ENCODE data around the gene RNASET2. TPM values are rescaled to one million over a fixed set of nuclear protein-coding genes. Genes with fewer than 3 reads are reported as not detected.
"Not testable (repeated sequence)": the region's sequence is repeated elsewhere in the genome, so short reads cannot be mapped to it uniquely, and the experiment has no call there.

The RNASET2 gene
- total RNA-seq, 1 donor from 2014 or later: 28.9 TPM

DNA sequence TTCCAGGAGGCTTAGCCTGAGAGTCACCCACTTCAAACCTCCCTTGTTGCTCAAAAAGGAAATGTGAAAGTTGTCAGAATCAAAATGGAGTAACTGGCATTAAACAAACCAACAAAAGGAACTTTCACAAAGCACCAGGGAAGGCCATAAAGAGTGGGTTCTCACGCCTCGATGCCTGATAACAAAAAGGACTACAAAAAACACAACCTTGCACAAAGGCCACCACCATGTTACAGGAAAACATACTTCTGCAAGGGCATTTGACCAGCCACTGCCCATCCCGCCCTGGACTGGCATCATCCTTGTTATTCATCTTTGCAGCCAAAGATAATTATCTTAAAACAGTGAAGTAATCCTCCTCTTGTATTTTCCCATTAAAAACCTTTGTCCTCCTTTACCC, 34.8 kb downstream of the RNASET2 start:
- Mint-ChIP-seq H3K4me3 (no peak overlapping the region), H3K27me3 (ENCODE audit: insufficient read depth, low read depth) (peaks cover 2% of the 10 kb centered on the region), H3K27ac (no peak overlapping the region), H3K4me1 (peaks cover 13% of the 10 kb centered on the region), H3K9me3 (peaks cover 14% of the 10 kb centered on the region), H3K36me3 (peaks cover 7% of the 10 kb centered on the region)
- DNase-seq (ENCODE audit: low spot score): peak; percentile 44
- no peaks in the 10 kb centered on the region for H4K20me1 ChIP-seq (ENCODE audit: low read depth)
- H2AFZ ChIP-seq (replicated peaks): no peak overlapping the region
- H3F3A ChIP-seq (ENCODE audit: low read depth): no peaks in the 10 kb centered on the region
- TF ChIP-seq EZH2 (IDR thresholded peaks at IDR 0.05) (no peak), EZH2phosphoT487 (IDR thresholded peaks at IDR 0.05) (no peak)
- TF ChIP-seq, protein P1, sequence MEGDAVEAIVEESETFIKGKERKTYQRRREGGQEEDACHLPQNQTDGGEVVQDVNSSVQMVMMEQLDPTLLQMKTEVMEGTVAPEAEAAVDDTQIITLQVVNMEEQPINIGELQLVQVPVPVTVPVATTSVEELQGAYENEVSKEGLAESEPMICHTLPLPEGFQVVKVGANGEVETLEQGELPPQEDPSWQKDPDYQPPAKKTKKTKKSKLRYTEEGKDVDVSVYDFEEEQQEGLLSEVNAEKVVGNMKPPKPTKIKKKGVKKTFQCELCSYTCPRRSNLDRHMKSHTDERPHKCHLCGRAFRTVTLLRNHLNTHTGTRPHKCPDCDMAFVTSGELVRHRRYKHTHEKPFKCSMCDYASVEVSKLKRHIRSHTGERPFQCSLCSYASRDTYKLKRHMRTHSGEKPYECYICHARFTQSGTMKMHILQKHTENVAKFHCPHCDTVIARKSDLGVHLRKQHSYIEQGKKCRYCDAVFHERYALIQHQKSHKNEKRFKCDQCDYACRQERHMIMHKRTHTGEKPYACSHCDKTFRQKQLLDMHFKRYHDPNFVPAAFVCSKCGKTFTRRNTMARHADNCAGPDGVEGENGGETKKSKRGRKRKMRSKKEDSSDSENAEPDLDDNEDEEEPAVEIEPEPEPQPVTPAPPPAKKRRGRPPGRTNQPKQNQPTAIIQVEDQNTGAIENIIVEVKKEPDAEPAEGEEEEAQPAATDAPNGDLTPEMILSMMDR (IDR thresholded peaks at IDR 0.05): no peak
- H3K4me2 ChIP-seq: no peak overlapping the region
- no peaks in the 10 kb centered on the region for H3K36me3 ChIP-seq
- no peak overlapping the region for H3K9ac ChIP-seq
- peaks cover 9% of the 10 kb centered on the region for H3K9me3 ChIP-seq (ENCODE audit: low read depth)
- H3K27ac ChIP-seq: no peak overlapping the region
- no peaks in the 10 kb centered on the region for H3K27me3 ChIP-seq
- H3K4me3 ChIP-seq: no peak overlapping the region
- H3K79me2 ChIP-seq (ENCODE audit: low read depth): no peaks in the 10 kb centered on the region
- H3K4me1 ChIP-seq: peaks cover 8% of the 10 kb centered on the region

DNA sequence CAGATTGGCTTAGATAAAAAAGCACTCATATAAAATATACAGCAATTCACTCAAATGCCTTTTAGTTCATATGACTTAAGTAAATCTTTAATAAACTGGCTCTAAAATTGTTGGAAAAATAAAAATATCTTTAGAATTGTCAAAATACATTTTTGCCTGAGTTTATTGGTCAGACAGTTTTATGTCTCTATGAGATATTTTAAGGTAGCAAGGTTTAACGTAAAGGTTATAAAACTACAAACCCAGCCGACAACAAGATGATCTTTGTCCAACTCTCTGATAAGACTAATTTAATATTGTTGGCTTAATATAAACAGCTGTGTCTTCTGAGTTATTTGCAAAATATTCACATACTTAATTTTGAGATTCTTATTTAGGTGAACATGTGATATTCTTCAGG, 39.5 kb downstream of the RNASET2 start:
- Histone ChIP-seq H3K9me3 (ENCODE audit: low read depth) (peaks cover 9% of the 10 kb centered on the region), H3K79me2 (ENCODE audit: low read depth) (no peaks in the 10 kb centered on the region), H4K20me1 (ENCODE audit: low read depth) (no peaks in the 10 kb centered on the region), H3K9ac (no peak overlapping the region), H3K27ac (no peak overlapping the region), H3K4me2 (no peak overlapping the region), H3K36me3 (no peaks in the 10 kb centered on the region), H3K4me1 (peaks cover 23% of the 10 kb centered on the region), H2AFZ (replicated peaks) (no peak overlapping the region), H3K27me3 (no peaks in the 10 kb centered on the region), H3K4me3 (no peak overlapping the region), H3F3A (ENCODE audit: low read depth) (peaks cover 3% of the 10 kb centered on the region)
- Mint-ChIP-seq H3K27ac (no peak overlapping the region), H3K4me1 (peaks cover 32% of the 10 kb centered on the region), H3K4me3 (no peak overlapping the region), H3K36me3 (peaks cover 9% of the 10 kb centered on the region), H3K27me3 (ENCODE audit: insufficient read depth, low read depth) (peaks cover 2% of the 10 kb centered on the region), H3K9me3 (peaks cover 15% of the 10 kb centered on the region)
- TF ChIP-seq EZH2 (IDR thresholded peaks at IDR 0.05): no peak
- TF ChIP-seq EZH2phosphoT487 (IDR thresholded peaks at IDR 0.05): no peak
- TF ChIP-seq, protein P1 (IDR thresholded peaks at IDR 0.05): no peak
- no peak for DNase-seq (ENCODE audit: low spot score)

- not testable (repeated sequence) for H4K20me1 ChIP-seq (ENCODE audit: low read depth); H3F3A ChIP-seq (ENCODE audit: low read depth); H3K9ac ChIP-seq; H3K27me3 ChIP-seq; H3K4me3 ChIP-seq; H2AFZ ChIP-seq (replicated peaks); H3K79me2 ChIP-seq (ENCODE audit: low read depth); H3K27ac ChIP-seq; H3K27me3 Mint-ChIP-seq (ENCODE audit: insufficient read depth, low read depth); H3K4me2 ChIP-seq; H3K36me3 ChIP-seq; H3K4me3 Mint-ChIP-seq; H3K9me3 ChIP-seq (ENCODE audit: low read depth)
- peaks cover 15% of the 10 kb centered on the region for H3K4me1 ChIP-seq
- Mint-ChIP-seq H3K4me1 (peaks cover 22% of the 10 kb centered on the region), H3K27ac (peak overlapping the region; percentile 95), H3K9me3 (peaks cover 15% of the 10 kb centered on the region), H3K36me3 (peaks cover 12% of the 10 kb centered on the region)
- DNase-seq (ENCODE audit: low spot score): peak; percentile 41
Observed at GRCh38 chr6:166915484-166915883, 40.9 kb downstream of the RNASET2 start.

GRCh38 chr6:166914952-166915351, 41.4 kb downstream of the RNASET2 start:
- H3K9ac ChIP-seq; H3K36me3 ChIP-seq; H3F3A ChIP-seq (ENCODE audit: low read depth); H3K9me3 ChIP-seq (ENCODE audit: low read depth); H3K79me2 ChIP-seq (ENCODE audit: low read depth); H3K27me3 ChIP-seq; H4K20me1 ChIP-seq (ENCODE audit: low read depth); H2AFZ ChIP-seq (replicated peaks); H3K27ac ChIP-seq; DNase-seq (ENCODE audit: low spot score); H3K27me3 Mint-ChIP-seq (ENCODE audit: insufficient read depth, low read depth); H3K4me2 ChIP-seq; H3K4me3 ChIP-seq: not testable (repeated sequence)
- H3K4me1 Mint-ChIP-seq: peaks cover 22% of the 10 kb centered on the region
- H3K9me3 Mint-ChIP-seq: peaks cover 15% of the 10 kb centered on the region
- peak overlapping the region; percentile 95 for H3K27ac Mint-ChIP-seq
- peak overlapping the region; percentile 4 for H3K4me3 Mint-ChIP-seq
- peaks cover 12% of the 10 kb centered on the region for H3K36me3 Mint-ChIP-seq
- peaks cover 15% of the 10 kb centered on the region for H3K4me1 ChIP-seq

Measured in neural progenitor cell (in vitro differentiated cells).